GM19438 (cell line): Measurements from ENCODE around the gene MDK.

Experiments
- ATAC-seq: cut with Tn5 transposase; IDR thresholded peaks from one replicate; pipeline ENCODE4 v1.9.1; 2021; ENCODE audit warnings: low read depth; ENCODE audit not compliant: unreplicated experiment

MDK gene

DNA sequence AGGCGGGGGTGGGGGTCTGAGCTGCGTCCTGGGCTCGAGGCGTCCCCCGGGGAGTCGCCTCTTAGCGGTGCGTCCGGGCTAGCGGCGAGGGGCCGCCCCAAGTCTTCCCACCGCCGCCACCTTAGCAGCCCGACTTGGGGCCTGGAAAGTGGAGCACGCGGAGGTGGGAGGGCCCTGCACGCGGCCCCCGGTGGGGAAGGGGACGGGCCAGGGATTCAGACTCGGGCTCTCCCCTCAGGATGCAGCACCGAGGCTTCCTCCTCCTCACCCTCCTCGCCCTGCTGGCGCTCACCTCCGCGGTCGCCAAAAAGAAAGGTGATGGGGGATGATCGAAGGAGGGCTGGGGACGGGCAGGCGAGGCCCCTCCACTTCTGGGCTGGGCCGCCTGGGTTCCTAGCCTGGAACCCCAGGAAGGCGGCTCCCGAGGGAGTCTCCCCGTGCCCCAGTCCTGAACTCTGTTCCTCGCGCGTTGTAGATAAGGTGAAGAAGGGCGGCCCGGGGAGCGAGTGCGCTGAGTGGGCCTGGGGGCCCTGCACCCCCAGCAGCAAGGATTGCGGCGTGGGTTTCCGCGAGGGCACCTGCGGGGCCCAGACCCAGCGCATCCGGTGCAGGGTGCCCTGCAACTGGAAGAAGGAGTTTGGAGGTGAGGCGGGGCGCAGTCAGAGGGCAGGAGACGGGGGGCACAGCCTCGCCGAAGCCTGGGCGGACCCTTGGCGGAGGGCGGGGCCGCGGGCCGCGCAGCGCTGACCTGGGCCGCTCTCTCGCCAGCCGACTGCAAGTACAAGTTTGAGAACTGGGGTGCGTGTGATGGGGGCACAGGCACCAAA lies 563 bp downstream of the MDK start:
- no peak for ATAC-seq

DNA sequence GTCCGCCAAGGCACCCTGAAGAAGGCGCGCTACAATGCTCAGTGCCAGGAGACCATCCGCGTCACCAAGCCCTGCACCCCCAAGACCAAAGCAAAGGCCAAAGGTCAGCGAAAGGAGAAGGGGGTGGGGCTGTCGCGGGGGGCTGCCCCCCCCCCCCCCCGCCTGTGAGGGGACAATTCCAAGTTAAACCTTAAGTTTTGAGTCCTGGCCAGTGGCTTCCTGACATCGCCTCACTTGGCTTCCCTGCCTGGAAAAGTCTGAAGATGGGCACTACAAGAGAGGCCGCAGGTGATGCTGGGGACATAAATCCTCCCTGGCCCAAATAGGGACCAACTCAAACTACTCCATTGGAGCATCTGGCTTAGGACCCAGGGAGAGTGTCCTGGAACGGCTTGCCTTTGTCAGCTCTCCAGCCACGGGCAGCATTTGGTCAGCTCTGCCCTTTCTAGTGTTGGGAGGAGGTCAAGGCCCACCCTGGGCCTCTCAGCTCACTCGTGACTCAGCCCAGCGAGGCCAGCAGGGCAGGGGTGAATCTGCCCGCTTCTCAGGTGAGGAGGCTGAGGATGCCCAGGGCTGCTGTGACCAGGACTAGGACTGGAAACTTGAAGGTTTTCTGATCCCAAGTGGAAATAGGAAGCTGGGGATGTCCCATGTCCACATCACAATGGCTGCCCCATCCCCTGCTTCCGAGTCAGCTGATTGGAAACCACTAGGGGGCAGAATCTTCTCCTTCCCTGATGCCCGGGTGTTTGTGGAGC lies 1.4 kb downstream of the MDK start:
- no peak for ATAC-seq

DNA sequence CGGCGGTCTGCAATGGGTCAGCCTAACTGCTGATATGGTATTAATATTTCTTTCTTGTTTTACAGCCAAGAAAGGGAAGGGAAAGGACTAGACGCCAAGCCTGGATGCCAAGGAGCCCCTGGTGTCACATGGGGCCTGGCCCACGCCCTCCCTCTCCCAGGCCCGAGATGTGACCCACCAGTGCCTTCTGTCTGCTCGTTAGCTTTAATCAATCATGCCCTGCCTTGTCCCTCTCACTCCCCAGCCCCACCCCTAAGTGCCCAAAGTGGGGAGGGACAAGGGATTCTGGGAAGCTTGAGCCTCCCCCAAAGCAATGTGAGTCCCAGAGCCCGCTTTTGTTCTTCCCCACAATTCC lies 1.9 kb downstream of the MDK start:
- ATAC-seq = no peak

DNA sequence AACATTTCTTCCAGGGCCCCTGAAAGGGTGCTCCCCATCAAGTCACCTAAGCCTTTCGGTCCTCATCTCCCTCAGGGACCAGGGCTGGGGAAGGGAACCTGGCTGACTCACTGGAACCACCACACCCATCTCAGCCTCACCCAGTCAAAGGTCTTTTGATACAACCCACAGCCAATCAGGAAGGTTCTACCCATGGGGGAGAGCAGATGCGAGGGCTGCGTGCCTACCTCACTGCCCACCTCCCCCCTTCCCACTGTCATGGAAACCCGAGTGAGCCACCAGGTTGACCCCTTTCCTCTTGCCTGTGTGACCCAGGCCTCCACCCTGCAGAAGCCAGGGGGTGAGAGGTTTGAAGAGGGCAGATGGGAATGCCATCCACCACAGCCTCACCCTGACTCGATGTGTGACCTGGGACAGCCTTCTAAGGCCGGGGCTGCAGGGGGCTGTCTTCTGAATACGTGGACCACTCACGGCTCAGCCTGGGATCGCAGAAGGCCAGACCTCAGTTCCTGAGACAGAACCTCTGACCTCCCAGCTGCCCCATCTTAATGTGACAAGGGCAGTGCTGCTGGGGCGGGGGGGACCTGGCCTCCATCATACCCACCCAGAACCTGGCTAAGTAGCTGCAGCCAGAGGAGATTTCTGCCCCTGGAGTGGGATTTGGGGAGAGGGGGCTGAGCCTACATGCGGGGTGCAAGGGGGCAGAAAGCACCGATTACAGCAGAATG lies 2.7 kb downstream of the MDK start:
- no peak for ATAC-seq

DNA sequence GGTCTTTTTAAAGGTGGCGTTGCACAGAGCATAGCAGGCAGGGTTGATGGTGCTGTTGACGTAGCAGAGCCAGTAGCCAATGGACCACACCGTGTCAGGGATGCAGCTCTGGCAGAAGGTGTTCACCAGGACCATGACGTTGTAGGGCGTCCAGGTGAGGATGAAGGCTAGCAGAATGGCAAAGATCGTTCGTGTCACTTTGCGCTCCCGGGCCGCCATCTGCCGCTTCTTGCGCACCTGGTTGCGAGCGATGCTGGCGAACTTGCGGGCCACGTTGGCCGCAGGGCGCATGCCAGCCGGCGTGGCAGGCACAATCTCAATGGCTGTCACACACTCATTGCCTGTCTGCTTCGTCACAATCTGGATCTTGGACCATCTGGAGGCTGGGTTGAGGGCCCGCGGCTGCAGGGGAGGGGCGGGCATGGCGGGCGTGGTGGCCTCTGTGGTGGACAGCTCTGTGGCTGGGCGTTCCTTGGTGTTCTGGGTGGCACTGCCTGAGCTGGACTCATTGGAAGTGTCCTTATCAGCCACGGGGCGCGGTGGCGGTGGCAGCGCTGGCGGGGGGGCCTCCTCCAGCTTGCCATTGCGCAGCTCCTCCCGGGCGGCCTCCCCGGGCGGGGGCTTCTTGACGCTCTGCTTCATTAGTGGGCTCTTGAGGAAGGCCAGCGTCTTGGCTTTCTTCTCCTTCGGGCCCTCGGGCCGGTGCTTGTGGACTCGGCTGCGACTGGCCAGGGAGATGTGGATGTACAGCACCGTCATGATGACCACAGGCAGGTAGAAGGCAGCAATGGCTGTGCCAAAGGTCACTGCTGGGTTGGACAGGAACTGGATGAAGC lies 3.9 kb downstream of the MDK start:
- ATAC-seq = no peak

DNA sequence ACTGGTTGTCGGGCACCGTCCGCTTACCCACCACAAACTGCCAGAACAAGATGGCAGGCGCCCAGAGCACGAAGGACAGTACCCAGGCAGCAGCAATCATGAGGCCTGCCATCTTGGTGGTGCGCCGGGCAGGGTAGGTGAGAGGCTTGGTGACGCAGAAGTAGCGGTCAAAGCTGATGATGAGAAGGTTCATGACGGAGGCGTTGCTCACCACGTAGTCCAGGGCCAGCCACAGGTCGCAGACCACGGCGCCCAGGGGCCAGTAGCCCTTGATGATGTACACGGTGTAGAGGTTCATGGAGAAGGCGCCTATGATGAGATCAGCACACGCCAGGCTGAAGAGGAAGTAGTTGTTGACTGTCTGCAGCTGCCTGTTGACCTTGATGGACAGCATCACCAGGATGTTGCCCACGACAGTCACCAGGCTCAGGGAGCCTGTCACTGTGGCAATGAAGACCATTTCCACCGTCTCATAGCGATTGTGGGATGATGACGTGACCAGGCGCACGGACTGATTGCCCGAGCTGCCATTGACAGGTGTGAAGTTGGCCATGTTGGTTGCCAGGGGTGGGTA lies 4.6 kb downstream of the MDK start:
- ATAC-seq = no peak

DNA sequence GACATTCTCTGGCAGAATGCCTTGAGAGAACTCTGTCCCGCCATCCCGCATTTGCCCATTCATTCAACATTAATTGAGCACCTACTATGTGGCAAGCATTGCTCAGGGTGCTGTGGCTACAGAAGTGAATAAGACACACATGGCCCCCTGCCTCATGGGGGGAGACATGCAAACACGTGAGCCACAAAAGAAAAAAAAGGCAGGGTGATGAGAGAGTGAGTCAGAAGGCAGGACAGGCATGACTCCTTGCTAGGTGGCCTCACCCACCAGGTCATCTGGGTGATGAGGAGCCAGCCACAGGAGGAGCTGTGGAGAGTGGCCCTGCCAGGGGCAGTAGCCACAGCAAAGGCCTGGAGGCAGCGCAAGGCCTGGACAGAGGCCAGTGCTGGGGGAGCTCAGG lies 5.2 kb downstream of the MDK start:
- no peak for ATAC-seq

DNA sequence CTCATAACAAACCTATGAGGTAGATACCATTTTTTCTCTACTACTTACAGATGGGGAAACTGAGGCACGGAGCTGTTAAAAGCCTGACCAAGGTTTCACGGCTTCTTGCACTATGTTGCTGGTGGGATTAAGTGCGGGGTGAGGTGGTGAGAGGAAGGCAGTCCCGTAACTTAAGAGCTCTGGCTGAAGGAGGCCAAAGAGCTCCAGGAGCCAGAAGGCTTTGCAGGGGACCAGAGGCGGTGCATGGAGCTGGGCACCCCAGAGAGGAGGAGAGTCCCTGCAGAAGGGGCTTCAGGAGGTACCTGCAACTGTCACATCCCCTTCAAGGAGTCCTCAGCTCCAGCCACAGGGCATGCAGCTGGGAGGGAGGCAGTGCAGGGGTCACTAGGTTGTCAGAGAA lies 6.0 kb downstream of the MDK start:
- no peak for ATAC-seq

DNA sequence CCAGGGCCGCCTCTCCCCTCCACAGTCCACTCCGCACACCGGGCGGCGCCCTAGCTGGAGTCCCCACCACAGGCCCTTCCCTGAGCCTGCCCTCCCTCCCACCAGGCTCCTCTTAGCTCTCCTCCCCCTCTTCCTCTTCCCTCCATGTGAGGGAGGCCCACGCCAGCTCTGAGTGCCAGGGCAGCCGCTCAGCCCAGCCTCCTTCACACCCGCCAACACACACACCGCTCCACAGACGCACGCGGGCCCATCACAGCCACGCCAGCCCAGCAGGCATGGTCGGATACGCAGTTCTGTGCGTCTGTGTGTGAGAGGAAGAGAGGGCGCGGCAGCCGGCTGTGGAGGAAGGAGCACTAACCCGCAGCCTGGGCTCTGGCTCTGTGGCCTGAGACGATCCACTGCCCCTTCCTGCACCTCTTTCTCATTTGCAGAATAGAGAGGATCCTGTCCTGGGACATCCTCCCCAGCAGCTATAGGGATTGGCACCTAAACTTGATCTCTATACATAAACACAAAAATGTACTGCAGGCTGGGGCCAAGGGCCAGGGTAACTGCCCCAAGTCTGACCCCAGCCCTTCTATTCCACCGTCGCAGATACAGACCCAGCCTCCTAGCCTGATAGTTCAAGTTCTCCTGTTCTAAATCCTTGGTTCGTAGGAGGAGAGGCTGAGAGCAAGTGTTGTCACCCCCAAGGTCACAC lies 6.6 kb downstream of the MDK start:
- no peak for ATAC-seq

DNA sequence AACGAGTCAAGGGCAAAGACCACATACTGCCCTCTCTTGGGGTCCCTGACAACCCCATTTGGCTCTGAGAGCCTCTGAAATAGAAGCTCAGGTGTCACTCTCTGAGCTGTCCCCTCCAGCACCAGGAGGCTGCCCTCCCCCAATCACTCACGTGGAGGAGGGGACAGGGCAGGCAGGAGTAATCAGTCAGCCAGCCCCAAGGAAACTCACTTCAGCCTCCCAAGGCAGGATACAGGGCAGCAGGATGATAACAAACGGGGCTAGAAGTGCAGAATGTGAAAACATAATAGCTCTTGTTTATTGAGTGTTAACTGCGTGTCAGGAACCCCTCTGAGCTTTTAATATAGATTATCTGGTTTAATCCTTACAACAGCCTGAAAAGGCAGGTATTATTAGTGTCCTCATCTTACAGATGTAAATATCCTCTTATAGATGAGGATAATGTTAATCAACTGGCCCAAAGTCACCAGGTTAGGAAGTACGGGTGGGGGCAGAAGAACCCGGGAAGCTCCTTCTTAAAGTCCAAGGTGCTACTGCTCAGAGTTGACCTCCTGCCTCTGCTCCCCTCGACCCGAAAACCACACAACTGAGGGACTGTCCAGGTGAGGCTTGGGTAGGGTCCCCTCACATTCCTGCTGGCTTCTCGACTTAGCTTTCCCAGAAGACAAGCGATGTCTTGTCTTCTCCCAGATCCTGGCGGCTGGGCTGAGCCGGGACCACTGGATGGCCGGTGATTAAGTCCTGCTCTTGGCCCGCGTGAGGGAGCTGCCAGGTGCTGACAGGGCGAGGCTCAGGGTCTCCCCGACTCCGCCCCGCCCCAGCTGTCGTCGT lies 7.4 kb downstream of the MDK start:
- no peak for ATAC-seq

DNA sequence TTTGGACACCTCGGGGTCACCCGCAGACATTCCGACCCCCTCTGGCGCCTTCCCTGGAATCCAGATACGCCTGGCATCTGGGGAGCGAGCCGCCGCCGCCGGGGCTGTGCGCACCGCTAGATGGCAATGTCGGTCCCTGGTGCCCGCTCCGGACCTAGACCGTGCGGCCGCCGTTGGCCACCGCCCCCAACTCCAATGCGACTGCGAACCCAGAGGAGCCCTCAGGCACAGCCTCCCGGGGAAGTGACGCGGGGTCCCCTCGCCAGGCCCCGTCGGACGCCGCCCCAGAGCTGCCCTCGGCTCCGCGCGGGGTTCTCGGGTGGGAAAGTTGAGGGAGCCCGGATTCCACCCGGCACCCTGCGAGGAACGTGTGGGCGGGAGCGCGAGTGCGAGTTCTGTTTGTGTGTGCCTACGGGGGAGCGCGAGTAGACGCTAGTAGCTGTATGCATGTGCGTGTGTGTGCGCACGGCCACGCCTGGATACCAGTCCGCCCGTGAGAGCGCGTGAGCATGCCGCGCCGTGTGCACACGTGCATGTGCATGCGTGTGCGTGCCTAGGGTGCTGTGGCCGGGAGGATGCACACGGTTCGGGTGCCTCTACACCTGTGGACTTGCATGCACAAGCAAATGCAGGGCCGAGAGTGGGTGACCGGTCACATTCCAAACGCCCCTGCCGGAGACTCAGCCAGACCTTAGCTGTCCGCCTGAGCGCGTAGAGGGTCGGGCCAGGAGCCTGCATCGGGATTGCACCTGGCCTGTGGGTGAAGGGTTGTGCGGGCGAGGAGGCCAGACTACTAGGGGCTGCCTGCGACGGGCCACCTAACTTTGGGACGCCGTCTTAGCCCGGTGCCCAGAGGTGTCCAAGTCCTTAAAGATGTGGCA lies 8.2 kb downstream of the MDK start:
- ATAC-seq = peak; percentile 52

DNA sequence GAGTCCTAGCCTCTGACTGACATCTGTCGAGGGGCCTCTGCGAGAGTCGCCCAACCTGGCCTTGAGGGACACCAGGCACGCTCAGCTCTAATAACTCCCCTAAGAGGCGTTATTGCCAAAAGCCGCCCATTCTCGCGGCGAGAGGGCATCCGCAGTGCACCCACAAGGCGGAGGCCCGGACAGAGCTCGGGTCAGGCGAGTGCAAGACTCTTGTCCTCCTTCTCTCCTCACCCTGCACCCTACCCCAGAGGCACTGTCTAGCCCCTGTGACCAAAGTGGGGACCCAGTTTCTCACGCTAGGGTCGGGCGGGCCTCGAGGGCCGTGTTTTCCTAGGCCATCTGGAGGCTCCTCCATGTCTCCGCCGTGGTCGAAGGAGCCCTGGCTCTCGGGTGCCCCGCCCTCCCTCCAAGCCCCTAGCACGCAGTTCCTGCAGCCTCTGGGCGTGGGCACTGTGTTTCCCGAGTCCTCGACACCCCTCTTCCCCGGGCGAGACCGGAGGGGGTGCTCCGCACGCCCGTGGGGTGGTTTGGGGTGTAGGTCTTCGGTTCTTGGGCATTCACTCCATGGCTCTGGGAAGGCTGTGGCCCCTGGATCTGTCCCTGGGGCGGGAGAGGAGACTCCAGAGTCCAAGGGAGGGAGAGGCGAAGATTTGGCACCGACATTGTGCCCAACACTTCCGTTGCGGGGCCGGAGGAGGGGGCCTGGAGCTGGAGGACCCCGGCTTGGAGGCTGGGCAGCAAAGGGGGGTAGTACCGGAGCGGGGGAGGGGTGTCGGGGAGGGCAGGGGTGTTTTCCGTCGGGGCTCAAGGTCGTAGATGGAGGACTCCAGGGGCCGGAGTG lies 9.1 kb downstream of the MDK start:
- ATAC-seq = no peak

DNA sequence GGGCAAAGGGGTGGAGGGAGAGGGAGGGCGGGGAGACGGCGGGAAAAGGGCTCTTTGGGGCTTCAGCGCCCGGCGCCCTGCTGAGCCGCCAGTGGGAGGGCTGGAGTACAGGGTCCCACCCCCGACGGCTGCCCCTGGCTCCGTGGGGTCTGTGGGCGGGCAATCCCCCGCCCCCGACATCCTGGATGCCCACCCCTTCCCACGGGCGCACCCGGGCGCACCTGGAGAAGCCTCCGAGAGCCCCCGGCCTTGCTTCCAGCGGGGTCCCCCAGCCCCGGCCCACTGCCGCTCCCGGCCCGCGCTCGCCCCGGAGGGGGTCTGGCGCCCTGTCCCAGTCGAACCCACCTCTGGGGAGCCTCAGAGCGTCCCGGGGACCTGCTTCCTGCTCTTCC lies 9.7 kb downstream of the MDK start:
- ATAC-seq = no peak

DNA sequence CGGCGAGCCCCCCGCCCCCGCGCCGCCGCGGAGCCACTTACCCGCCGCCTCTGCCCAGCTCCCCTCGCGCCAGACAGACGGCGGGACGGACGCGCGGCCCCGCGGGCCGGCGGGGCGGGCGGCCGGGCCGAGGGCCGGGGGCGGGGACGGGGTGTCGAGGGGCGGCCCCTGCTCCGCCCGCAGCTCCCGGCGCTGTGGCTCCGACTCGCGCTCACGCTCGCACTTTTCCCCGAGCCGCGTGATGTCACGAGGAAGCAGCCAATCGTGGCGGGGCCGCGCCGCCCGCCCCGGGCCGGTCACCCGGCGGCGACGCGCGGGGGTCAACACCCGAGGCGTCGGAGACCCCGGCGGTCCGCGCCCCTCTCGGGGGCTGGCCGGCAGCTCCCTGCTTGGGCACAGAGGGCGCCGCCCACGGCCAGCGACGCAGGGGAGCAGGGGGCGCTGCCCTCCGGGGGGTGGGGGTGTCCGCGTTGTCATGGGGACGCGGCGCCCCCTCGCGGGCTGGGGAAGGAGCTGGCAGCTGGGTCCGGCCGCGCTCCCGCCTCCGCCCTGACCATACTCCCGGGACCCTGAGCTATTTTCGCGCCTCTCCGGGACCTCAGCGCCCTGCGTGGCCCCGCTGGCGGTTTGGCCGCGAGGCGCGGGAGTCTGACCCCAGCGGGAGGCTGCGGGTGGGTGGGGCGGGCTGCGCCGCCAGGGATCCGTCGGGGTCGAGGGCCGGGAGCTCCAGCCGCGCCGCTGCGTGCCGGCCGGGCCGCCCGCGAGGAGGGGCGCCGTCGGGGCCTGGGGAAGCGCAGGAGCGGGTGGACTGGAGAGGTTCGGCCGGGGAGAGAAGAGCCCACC lies 10.3 kb downstream of the MDK start, which contains the start of gene CHRM4:
CHRM4 (minus strand) TSS at position 199 of the 843 bp plus-strand sequence. CDS start 5,219 bp downstream, outside the sequence.
- ATAC-seq = no peak

DNA sequence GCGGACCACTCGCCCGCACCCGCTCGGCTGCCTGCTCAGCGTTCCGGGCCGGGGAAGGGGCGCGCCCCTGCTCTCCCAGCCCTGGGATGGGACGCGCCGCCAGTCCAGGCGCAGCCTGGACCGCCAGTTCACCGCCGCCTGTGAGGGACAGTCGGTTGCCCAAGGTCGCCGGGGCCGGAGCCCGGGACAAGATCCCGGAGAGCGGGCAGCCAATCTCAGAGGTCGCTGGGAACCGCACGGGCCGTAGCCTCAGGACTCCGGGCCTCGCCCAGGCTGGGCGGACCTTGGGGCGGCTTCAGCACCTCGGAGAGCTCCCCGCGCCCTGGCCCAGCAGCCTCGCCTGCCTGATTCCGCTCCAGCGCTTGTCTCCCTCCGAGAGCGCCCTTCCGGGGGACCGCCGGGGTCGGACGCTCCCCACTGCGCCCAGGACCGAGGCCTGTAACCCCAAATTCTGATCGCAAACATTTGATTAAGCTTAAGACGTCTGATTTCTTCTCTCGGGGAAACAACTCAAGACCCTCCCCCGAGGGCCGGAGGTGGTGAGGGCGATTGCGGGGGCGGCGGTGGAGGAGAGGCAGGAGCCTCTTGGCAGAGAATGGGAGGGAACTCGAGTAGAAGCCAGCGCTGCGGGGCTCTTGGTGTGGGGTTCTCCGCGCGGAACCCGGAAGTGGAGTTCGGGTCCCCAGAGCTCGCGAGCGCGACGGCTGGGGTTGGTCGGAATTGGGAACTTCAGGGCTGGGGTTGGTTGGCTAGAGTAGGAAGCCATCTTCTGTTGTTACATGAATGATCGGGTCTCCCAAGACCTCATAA lies 11.2 kb downstream of the MDK start:
- peak; percentile 70 for ATAC-seq
